Glutamatergic neuron (in vitro differentiated cells): Measurements from ENCODE around the gene CSF1. TPM values are rescaled to one million over a fixed set of nuclear protein-coding genes. Genes with fewer than 3 reads are reported as not detected.
"Not testable (repeated sequence)": the region's sequence is repeated elsewhere in the genome, so short reads cannot be mapped to it uniquely, and the experiment has no call there.

Experiments
- DNase-seq: peaks from one replicate; pipeline ENCODE4 v3.0.0; 2022
- H3K27ac Mint-ChIP-seq: one replicate; pipeline ENCODE4 v1.8.0; 2020; ENCODE audit warnings: mild to moderate bottlenecking, mixed read lengths, inconsistent platforms; ENCODE audit not compliant: unreplicated experiment
- H3K27me3 Mint-ChIP-seq: one replicate; pipeline ENCODE4 v1.8.0; 2020; ENCODE audit warnings: mild to moderate bottlenecking, moderate library complexity, mixed read lengths, inconsistent platforms; ENCODE audit not compliant: unreplicated experiment
- H3K36me3 Mint-ChIP-seq: one replicate; pipeline ENCODE4 v1.8.0; 2020; ENCODE audit warnings: mild to moderate bottlenecking, mixed read lengths, inconsistent platforms; ENCODE audit not compliant: unreplicated experiment
- H3K4me1 Mint-ChIP-seq: one replicate; pipeline ENCODE4 v1.8.0; 2020; ENCODE audit warnings: mild to moderate bottlenecking, low read depth, mixed read lengths, inconsistent platforms; ENCODE audit not compliant: unreplicated experiment
- H3K4me3 Mint-ChIP-seq: one replicate; pipeline ENCODE4 v1.8.0; 2020; ENCODE audit warnings: mild to moderate bottlenecking, mixed read lengths, inconsistent platforms; ENCODE audit not compliant: unreplicated experiment
- H3K9me3 Mint-ChIP-seq: one replicate; pipeline ENCODE4 v1.8.0; 2020; ENCODE audit warnings: mild to moderate bottlenecking, moderate library complexity, mixed read lengths, inconsistent platforms; ENCODE audit not compliant: unreplicated experiment
- CTCF ChIP-seq: fragments of 200-600 bp; sonication (generic); IDR thresholded peaks from one replicate; pipeline ENCODE4 v1.5.0; 2021; ENCODE audit not compliant: partially characterized antibody, unreplicated experiment
- long read RNA-seq: library from polyadenylated mRNA; unstranded; transcript quantifications from one replicate; pipeline ENCODE4 v2.0.0, GENCODE V29; 2020; ENCODE audit not compliant: unreplicated experiment
- total RNA-seq: library from RNA; stranded (reverse); fragmentation: NEBNext Ultra II Directional; extraction: Animal tissue kit (Norgen Biotek cat#: 25700); gene quantifications from one replicate; pipeline ENCODE4 v1.2.1, GENCODE V29; 2021; ENCODE audit not compliant: unreplicated experiment

Gene CSF1
- total RNA-seq = 0.59 TPM
- long read RNA-seq = 0 reads

- peaks cover 18% of the 10 kb centered on the region for H3K27me3 Mint-ChIP-seq
- H3K9me3 Mint-ChIP-seq = peaks cover 5% of the 10 kb centered on the region
- TF ChIP-seq CTCF = no peak
- no peak within 1 kb of the TSS for H3K27ac Mint-ChIP-seq
- H3K36me3 Mint-ChIP-seq = no peaks in the 10 kb centered on the region
- H3K4me3 Mint-ChIP-seq = peak within 1 kb of the TSS; percentile 82
- peaks cover 8% of the 10 kb centered on the region for H3K4me1 Mint-ChIP-seq
- peak; percentile 60 for DNase-seq
These were observed at the start of gene CSF1 for GRCh38 chr1:109910123-109910962. Gene CSF1, plus strand, starts transcription at chr1:109910849. Its CDS starts 175 bp downstream, at chr1:109911024.

GRCh38 chr1:109861616-109862015 is 49.0 kb upstream of the CSF1 start:
- H3K4me3 Mint-ChIP-seq, H3K9me3 Mint-ChIP-seq, H3K27me3 Mint-ChIP-seq, H3K4me1 Mint-ChIP-seq, DNase-seq, H3K27ac Mint-ChIP-seq: not testable (repeated sequence)
- peaks cover 12% of the 10 kb centered on the region for H3K36me3 Mint-ChIP-seq

- H3K9me3 Mint-ChIP-seq = no peaks in the 10 kb centered on the region
- H3K36me3 Mint-ChIP-seq = peaks cover 12% of the 10 kb centered on the region
- H3K27me3 Mint-ChIP-seq = peaks cover 1% of the 10 kb centered on the region
- no peak overlapping the region for H3K4me3 Mint-ChIP-seq
- no peak for DNase-seq
- TF ChIP-seq CTCF = no peak
- no peaks in the 10 kb centered on the region for H3K4me1 Mint-ChIP-seq
- H3K27ac Mint-ChIP-seq = no peak overlapping the region
These were observed 47.0 kb upstream of the CSF1 start for GRCh38 chr1:109863667-109864046.

- no peak for TF ChIP-seq CTCF
- no peak overlapping the region for H3K4me3 Mint-ChIP-seq
- H3K4me1 Mint-ChIP-seq = no peaks in the 10 kb centered on the region
- no peaks in the 10 kb centered on the region for H3K9me3 Mint-ChIP-seq
- DNase-seq = no peak
- peaks cover 12% of the 10 kb centered on the region for H3K36me3 Mint-ChIP-seq
- H3K27ac Mint-ChIP-seq = no peak overlapping the region
- H3K27me3 Mint-ChIP-seq = peaks cover 1% of the 10 kb centered on the region
These were observed 46.4 kb upstream of the CSF1 start for GRCh38 chr1:109864047-109864822.

- Mint-ChIP-seq H3K27ac (no peak overlapping the region), H3K4me3 (no peak overlapping the region), H3K36me3 (peaks cover 12% of the 10 kb centered on the region), H3K9me3 (no peaks in the 10 kb centered on the region), H3K27me3 (peaks cover 1% of the 10 kb centered on the region), H3K4me1 (no peaks in the 10 kb centered on the region)
- DNase-seq = no peak
- TF ChIP-seq CTCF = no peak
These were observed 45.6 kb upstream of the CSF1 start for GRCh38 chr1:109864930-109865612.
